ENCODE data around the gene NQO2.

Gene NQO2

GRCh38 chr6:3068329-3069214 lies 68.9 kb downstream of the NQO2 start, which contains the start of gene RIPK1 (continued):
- TF ChIP-seq, protein P1, sequence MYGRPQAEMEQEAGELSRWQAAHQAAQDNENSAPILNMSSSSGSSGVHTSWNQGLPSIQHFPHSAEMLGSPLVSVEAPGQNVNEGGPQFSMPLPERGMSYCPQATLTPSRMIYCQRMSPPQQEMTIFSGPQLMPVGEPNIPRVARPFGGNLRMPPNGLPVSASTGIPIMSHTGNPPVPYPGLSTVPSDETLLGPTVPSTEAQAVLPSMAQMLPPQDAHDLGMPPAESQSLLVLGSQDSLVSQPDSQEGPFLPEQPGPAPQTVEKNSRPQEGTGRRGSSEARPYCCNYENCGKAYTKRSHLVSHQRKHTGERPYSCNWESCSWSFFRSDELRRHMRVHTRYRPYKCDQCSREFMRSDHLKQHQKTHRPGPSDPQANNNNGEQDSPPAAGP (tag by site-specific recombination; IDR thresholded peaks at IDR 0.05), result no peak
- TF ChIP-seq ZNF148 (tag by site-specific recombination; IDR thresholded peaks at IDR 0.05; ENCODE audit: borderline replicate concordance), result no peak
- TF ChIP-seq SP3 (tag by site-specific recombination; IDR thresholded peaks at IDR 0.05), result peak; percentile 67
- TF ChIP-seq ZNF600 (tag by site-specific recombination; IDR thresholded peaks at IDR 0.05), result peak; percentile 65
- TF ChIP-seq ZNF416 (tag by site-specific recombination; IDR thresholded peaks at IDR 0.05), result no peak
- TF ChIP-seq ZNF426 (tag by site-specific recombination; IDR thresholded peaks at IDR 0.05), result no peak
- TF ChIP-seq, protein P2, sequence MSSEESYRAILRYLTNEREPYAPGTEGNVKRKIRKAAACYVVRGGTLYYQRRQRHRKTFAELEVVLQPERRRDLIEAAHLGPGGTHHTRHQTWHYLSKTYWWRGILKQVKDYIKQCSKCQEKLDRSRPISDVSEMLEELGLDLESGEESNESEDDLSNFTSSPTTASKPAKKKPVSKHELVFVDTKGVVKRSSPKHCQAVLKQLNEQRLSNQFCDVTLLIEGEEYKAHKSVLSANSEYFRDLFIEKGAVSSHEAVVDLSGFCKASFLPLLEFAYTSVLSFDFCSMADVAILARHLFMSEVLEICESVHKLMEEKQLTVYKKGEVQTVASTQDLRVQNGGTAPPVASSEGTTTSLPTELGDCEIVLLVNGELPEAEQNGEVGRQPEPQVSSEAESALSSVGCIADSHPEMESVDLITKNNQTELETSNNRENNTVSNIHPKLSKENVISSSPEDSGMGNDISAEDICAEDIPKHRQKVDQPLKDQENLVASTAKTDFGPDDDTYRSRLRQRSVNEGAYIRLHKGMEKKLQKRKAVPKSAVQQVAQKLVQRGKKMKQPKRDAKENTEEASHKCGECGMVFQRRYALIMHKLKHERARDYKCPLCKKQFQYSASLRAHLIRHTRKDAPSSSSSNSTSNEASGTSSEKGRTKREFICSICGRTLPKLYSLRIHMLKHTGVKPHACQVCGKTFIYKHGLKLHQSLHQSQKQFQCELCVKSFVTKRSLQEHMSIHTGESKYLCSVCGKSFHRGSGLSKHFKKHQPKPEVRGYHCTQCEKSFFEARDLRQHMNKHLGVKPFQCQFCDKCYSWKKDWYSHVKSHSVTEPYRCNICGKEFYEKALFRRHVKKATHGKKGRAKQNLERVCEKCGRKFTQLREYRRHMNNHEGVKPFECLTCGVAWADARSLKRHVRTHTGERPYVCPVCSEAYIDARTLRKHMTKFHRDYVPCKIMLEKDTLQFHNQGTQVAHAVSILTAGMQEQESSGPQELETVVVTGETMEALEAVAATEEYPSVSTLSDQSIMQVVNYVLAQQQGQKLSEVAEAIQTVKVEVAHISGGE (tag by site-specific recombination; conservative IDR thresholded peaks at IDR 0.05; ENCODE audit: low read depth), result peak; percentile 94
- TF ChIP-seq, protein P3, sequence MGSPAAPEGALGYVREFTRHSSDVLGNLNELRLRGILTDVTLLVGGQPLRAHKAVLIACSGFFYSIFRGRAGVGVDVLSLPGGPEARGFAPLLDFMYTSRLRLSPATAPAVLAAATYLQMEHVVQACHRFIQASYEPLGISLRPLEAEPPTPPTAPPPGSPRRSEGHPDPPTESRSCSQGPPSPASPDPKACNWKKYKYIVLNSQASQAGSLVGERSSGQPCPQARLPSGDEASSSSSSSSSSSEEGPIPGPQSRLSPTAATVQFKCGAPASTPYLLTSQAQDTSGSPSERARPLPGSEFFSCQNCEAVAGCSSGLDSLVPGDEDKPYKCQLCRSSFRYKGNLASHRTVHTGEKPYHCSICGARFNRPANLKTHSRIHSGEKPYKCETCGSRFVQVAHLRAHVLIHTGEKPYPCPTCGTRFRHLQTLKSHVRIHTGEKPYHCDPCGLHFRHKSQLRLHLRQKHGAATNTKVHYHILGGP (tag by site-specific recombination; IDR thresholded peaks at IDR 0.05), result no peak
- peak; percentile 36; the same call in 1 of the 2 replicates for TF ChIP-seq GLIS1 (tag by site-specific recombination; IDR thresholded peaks at IDR 0.05)
- TF ChIP-seq, protein P4, sequence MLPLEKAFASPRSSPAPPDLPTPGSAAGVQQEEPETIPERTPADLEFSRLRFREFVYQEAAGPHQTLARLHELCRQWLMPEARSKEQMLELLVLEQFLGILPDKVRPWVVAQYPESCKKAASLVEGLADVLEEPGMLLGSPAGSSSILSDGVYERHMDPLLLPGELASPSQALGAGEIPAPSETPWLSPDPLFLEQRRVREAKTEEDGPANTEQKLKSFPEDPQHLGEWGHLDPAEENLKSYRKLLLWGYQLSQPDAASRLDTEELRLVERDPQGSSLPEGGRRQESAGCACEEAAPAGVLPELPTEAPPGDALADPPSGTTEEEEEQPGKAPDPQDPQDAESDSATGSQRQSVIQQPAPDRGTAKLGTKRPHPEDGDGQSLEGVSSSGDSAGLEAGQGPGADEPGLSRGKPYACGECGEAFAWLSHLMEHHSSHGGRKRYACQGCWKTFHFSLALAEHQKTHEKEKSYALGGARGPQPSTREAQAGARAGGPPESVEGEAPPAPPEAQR (tag by site-specific recombination; IDR thresholded peaks at IDR 0.05), result no peak
- no peak for TF ChIP-seq TCF7L2 (IDR thresholded peaks at IDR 0.05; ENCODE audit: borderline replicate concordance, low read depth, low read length)
- TF ChIP-seq HOXA7 (CRISPR knock-in tag; IDR thresholded peaks at IDR 0.05; ENCODE audit: borderline replicate concordance), result 0 out of 2 replicates have a peak, but pooled peaks have one; percentile 40
- peak; percentile 33; the same call in 1 of the 2 replicates for TF ChIP-seq ZNF596 (tag by site-specific recombination; IDR thresholded peaks at IDR 0.05)
- TF ChIP-seq ZNF830 (tag by site-specific recombination; IDR thresholded peaks at IDR 0.05; ENCODE audit: low read depth), result no peak
- no peak for TF ChIP-seq ZNF239 (tag by site-specific recombination; IDR thresholded peaks at IDR 0.05)
- TF ChIP-seq ZNF561 (tag by site-specific recombination; IDR thresholded peaks at IDR 0.05; ENCODE audit: borderline replicate concordance), result peak; percentile 89; the same call in 1 of the 2 replicates
- no peak for TF ChIP-seq ZNF623 (tag by site-specific recombination; IDR thresholded peaks at IDR 0.05)
- no peak for TF ChIP-seq ZNF266 (tag by site-specific recombination; IDR thresholded peaks at IDR 0.05; ENCODE audit: low read depth)
- no peak for TF ChIP-seq GFI1B (tag by site-specific recombination; IDR thresholded peaks at IDR 0.05)
- TF ChIP-seq ZSCAN30 (tag by site-specific recombination; IDR thresholded peaks at IDR 0.05), result no peak; the same call in none of the 2 replicates
- TF ChIP-seq, protein P5, sequence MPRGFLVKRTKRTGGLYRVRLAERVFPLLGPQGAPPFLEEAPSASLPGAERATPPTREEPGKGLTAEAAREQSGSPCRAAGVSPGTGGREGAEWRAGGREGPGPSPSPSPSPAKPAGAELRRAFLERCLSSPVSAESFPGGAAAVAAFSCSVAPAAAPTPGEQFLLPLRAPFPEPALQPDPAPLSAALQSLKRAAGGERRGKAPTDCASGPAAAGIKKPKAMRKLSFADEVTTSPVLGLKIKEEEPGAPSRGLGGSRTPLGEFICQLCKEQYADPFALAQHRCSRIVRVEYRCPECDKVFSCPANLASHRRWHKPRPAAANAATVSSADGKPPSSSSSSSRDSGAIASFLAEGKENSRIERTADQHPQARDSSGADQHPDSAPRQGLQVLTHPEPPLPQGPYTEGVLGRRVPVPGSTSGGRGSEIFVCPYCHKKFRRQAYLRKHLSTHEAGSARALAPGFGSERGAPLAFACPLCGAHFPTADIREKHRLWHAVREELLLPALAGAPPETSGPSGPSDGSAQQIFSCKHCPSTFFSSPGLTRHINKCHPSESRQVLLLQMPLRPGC (tag by site-specific recombination; IDR thresholded peaks at IDR 0.05), result no peak; the same call in 1 of the 2 replicates
- TF ChIP-seq ZNF26 (tag by site-specific recombination; IDR thresholded peaks at IDR 0.05), result no peak
- no peak for TF ChIP-seq ZNF555 (tag by site-specific recombination; conservative IDR thresholded peaks at IDR 0.05)
- no peak for TF ChIP-seq ZNF423 (tag by site-specific recombination; IDR thresholded peaks at IDR 0.05)
- no peak for TF ChIP-seq ZNF843 (tag by site-specific recombination; IDR thresholded peaks at IDR 0.05)
- TF ChIP-seq ZNF677 (tag by site-specific recombination; IDR thresholded peaks at IDR 0.05), result no peak
